ENCODE measurements around the gene SIGLEC8. TPM values are rescaled to one million over a fixed set of nuclear protein-coding genes. Genes with fewer than 3 reads are reported as not detected.

The SIGLEC8 gene
- total RNA-seq, 1 donor from 2014 or later: not detected

DNA sequence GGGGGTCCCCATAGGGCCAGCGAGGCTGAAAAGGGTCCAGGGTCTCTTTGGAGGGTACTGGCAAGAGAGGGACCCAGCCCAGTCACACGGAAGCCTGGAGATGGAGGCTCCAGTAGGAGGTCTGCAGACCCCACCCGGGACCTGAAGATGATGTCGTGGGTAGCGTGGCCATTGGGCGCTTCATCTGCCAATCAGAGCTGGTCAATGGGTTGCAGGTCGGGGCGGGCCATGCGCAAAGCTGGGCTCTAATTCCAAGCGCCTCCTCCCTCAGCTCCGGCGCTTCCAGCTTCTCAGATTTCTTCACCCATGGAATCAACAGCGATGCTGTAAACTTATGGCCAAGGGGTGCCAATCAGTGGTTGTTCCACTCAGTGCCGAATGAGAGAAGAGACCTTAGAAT is 32.4 kb upstream of the SIGLEC8 start:
- DNase-seq (ENCODE audit: low spot score): no peak
- H3K36me3 Mint-ChIP-seq (ENCODE audit: low read depth): no peaks in the 10 kb centered on the region
- no peak overlapping the region for H3K27ac Mint-ChIP-seq (ENCODE audit: unreplicated experiment)
- no peaks in the 10 kb centered on the region for H3K4me1 Mint-ChIP-seq (ENCODE audit: low read depth)
- no peaks in the 10 kb centered on the region for H3K27me3 Mint-ChIP-seq (ENCODE audit: low read depth)
- TF ChIP-seq, protein P1, sequence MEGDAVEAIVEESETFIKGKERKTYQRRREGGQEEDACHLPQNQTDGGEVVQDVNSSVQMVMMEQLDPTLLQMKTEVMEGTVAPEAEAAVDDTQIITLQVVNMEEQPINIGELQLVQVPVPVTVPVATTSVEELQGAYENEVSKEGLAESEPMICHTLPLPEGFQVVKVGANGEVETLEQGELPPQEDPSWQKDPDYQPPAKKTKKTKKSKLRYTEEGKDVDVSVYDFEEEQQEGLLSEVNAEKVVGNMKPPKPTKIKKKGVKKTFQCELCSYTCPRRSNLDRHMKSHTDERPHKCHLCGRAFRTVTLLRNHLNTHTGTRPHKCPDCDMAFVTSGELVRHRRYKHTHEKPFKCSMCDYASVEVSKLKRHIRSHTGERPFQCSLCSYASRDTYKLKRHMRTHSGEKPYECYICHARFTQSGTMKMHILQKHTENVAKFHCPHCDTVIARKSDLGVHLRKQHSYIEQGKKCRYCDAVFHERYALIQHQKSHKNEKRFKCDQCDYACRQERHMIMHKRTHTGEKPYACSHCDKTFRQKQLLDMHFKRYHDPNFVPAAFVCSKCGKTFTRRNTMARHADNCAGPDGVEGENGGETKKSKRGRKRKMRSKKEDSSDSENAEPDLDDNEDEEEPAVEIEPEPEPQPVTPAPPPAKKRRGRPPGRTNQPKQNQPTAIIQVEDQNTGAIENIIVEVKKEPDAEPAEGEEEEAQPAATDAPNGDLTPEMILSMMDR (IDR thresholded peaks at IDR 0.05): no peak
- H3K9me3 Mint-ChIP-seq (ENCODE audit: low read depth): peaks cover 21% of the 10 kb centered on the region
- no peak overlapping the region for H3K4me3 Mint-ChIP-seq (ENCODE audit: unreplicated experiment)

DNA sequence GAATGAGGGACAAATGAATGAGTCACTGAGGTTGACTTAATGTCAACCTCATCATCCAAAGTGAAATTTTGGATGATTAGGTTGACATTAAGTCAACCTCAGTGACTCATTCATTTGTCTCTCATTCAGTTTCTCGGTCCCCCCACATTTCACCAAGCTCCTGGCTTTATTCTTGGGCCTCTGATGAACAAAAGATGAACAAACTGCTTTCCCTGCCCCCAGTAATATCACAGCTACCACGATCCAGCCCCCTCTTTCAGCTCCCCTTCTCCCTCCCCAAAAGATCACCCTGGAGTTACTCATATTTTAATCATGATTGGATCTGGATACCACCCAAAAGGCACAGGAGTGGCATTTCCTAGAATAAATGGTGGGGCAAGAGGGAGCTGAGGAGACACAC is 30.9 kb upstream of the SIGLEC8 start:
- Mint-ChIP-seq H3K4me3 (ENCODE audit: unreplicated experiment) (no peak overlapping the region), H3K36me3 (ENCODE audit: low read depth) (no peaks in the 10 kb centered on the region), H3K27me3 (ENCODE audit: low read depth) (no peaks in the 10 kb centered on the region), H3K27ac (ENCODE audit: unreplicated experiment) (no peak overlapping the region), H3K9me3 (ENCODE audit: low read depth) (peaks cover 17% of the 10 kb centered on the region), H3K4me1 (ENCODE audit: low read depth) (no peaks in the 10 kb centered on the region)
- DNase-seq (ENCODE audit: low spot score): no peak
- TF ChIP-seq, protein P1 (IDR thresholded peaks at IDR 0.05): no peak

DNA sequence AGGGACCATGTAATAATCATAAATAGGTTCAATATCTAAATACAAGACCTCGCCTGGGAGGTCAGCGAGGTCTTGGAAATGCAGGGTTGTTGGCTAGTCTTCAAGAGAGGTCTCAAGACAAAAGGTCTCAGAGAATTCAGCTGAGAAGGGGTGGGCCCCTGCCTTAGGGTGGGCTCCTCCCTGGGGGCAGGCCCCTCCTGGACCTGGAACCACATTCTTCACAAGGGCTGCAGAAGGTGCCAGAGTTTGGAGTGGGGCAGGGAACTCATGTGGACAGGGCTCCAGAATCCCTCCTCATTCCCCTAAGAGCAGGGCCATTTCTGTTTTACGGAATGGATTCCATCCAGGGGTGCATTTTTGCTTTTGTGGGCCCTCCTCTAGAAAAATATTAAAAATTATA is 30.2 kb upstream of the SIGLEC8 start:
- H3K4me3 Mint-ChIP-seq (ENCODE audit: unreplicated experiment): no peak overlapping the region
- H3K36me3 Mint-ChIP-seq (ENCODE audit: low read depth): no peaks in the 10 kb centered on the region
- no peaks in the 10 kb centered on the region for H3K27me3 Mint-ChIP-seq (ENCODE audit: low read depth)
- no peaks in the 10 kb centered on the region for H3K4me1 Mint-ChIP-seq (ENCODE audit: low read depth)
- no peak for DNase-seq (ENCODE audit: low spot score)
- no peak overlapping the region for H3K27ac Mint-ChIP-seq (ENCODE audit: unreplicated experiment)
- TF ChIP-seq, protein P1 (IDR thresholded peaks at IDR 0.05): no peak
- peaks cover 14% of the 10 kb centered on the region for H3K9me3 Mint-ChIP-seq (ENCODE audit: low read depth)

DNA sequence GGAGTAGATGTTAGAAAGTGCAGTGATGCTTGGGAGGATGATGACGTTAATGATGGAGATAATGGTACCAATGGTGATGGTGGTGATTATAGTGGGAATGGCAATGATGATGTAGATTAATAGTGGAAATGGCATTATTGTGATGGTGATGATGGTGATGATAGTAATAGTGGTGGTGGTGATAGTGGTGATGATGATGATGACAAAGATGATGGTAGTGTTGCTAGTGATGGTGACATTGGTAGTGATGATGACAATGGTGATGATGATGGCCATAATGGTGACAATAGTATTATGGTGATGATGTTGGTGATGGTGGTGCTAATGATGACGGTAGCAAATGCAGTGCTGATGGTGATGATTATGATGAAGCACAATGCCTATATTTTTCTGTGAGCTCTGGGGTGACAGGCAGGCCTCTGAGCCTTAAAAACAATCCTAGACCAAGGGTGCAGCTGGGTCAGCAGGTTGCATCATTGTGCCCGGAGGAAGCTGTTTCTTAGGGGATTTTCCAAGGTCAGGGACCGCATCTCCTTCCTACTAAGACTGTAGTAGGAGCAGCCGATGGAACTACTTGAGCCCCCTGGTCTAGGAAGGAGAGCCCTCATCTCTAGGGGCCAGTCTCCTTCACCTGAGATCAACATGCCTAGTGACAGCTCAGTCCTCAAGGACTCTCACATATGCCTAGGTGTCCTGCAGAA is 27.9 kb upstream of the SIGLEC8 start:
- DNase-seq (ENCODE audit: low spot score): no peak
- Mint-ChIP-seq H3K27ac (ENCODE audit: unreplicated experiment) (no peak overlapping the region), H3K36me3 (ENCODE audit: low read depth) (no peaks in the 10 kb centered on the region), H3K27me3 (ENCODE audit: low read depth) (no peaks in the 10 kb centered on the region), H3K4me3 (ENCODE audit: unreplicated experiment) (no peak overlapping the region), H3K4me1 (ENCODE audit: low read depth) (no peaks in the 10 kb centered on the region), H3K9me3 (ENCODE audit: low read depth) (peaks cover 6% of the 10 kb centered on the region)
- TF ChIP-seq, protein P1 (IDR thresholded peaks at IDR 0.05): no peak

DNA sequence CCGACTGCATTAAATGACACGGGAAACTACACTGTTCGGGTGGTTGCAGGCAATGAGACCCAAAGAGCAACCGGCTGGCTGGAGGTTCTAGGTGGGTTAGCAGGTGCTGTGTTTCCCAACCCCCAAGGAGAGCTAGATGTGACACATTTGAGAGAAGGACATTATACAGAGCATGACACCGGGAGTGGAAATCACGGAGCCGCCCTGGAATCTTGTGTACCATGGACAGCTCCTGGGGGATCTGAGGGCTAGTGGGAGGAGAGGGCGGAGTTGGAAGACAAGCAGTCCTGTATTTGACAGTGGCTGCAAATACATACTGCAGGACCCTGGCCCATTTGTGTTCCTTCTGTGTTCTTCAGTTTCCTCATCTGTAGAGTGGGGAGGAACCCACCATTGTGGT is 22.3 kb upstream of the SIGLEC8 start:
- H3K27me3 Mint-ChIP-seq (ENCODE audit: low read depth): no peaks in the 10 kb centered on the region
- peaks cover 4% of the 10 kb centered on the region for H3K9me3 Mint-ChIP-seq (ENCODE audit: low read depth)

More for the DNA sequence above, 22.3 kb upstream of the SIGLEC8 start:
- Mint-ChIP-seq H3K36me3 (ENCODE audit: low read depth) (no peaks in the 10 kb centered on the region), H3K4me3 (ENCODE audit: unreplicated experiment) (no peak overlapping the region), H3K4me1 (ENCODE audit: low read depth) (no peaks in the 10 kb centered on the region), H3K27ac (ENCODE audit: unreplicated experiment) (no peak overlapping the region)
- TF ChIP-seq, protein P1 (IDR thresholded peaks at IDR 0.05): no peak
- no peak for DNase-seq (ENCODE audit: low spot score)
